Endodermal cell (in vitro differentiated cells): ENCODE results near the gene GPR153. TPM values are rescaled to one million over a fixed set of nuclear protein-coding genes. Genes with fewer than 3 reads are reported as not detected.
A peak's percentile ranks its signal among the peaks of the same experiment; 100 is the strongest.

Source experiments
- DNase-seq: peaks from one replicate; pipeline ENCODE4 v3.0.0-alpha.2; 2017
- H3K27ac ChIP-seq: 2 replicates; pipeline ENCODE4 v1.5.1; 2013; ENCODE audit warnings: mild to moderate bottlenecking, low read depth, low read length, moderate library complexity
- H3K27me3 ChIP-seq: 2 replicates; pipeline ENCODE4 v1.6.1; 2013; ENCODE audit warnings: mild to moderate bottlenecking, low read length, moderate library complexity; ENCODE audit not compliant: insufficient read depth, control insufficient read depth, poor library complexity, severe bottlenecking
- H3K36me3 ChIP-seq: 2 replicates; pipeline ENCODE4 v1.7.0; 2013; ENCODE audit warnings: mild to moderate bottlenecking, low read length, moderate library complexity; ENCODE audit not compliant: control insufficient read depth, insufficient read depth
- H3K4me1 ChIP-seq: one replicate; pipeline ENCODE4 v1.7.0; 2013; ENCODE audit warnings: low read length; ENCODE audit not compliant: control insufficient read depth, insufficient read depth
- H3K4me3 ChIP-seq: 2 replicates; pipeline ENCODE4 v1.5.1; 2013; ENCODE audit warnings: mild to moderate bottlenecking, low read length, moderate library complexity
- H3K9ac ChIP-seq: 2 replicates; pipeline ENCODE4 v1.6.1; 2013; ENCODE audit warnings: mild to moderate bottlenecking, low read length, moderate library complexity; ENCODE audit not compliant: poor library complexity, severe bottlenecking; ENCODE audit errors: extremely low read depth
- H3K9me3 ChIP-seq: 2 replicates; pipeline ENCODE4 v1.6.1; 2013; ENCODE audit warnings: mild to moderate bottlenecking, low read length, moderate library complexity; ENCODE audit not compliant: control insufficient read depth
- H3K27ac Mint-ChIP-seq: 2 replicates; pipeline ENCODE4 v1.8.0; 2020; ENCODE audit warnings: mixed read lengths
- H3K27me3 Mint-ChIP-seq: 2 replicates; pipeline ENCODE4 v1.8.0; 2021; ENCODE audit warnings: mild to moderate bottlenecking, mixed read lengths; ENCODE audit not compliant: insufficient read depth
- H3K36me3 Mint-ChIP-seq: 2 replicates; pipeline ENCODE4 v1.8.0; 2020; ENCODE audit warnings: low read depth, mixed read lengths
- H3K4me1 Mint-ChIP-seq: 2 replicates; pipeline ENCODE4 v1.8.0; 2020; ENCODE audit warnings: mixed read lengths
- H3K4me3 Mint-ChIP-seq: 2 replicates; pipeline ENCODE4 v1.8.0; 2020; ENCODE audit warnings: mild to moderate bottlenecking, moderate library complexity, mixed read lengths
- H3K9me3 Mint-ChIP-seq: 2 replicates; pipeline ENCODE4 v1.8.0; 2020; ENCODE audit warnings: mild to moderate bottlenecking, mixed read lengths
- WGBS, 2 experiments: methylation state at CpG; one replicate each; pipeline versions ENCODE4 v1.1.5 to v1.1.7; 2013; ENCODE audit warnings: missing lambda C conversion rate in 2 of 2, mixed read lengths in 1 of 2; ENCODE audit not compliant: insufficient coverage in 1 of 2, insufficient read length in 1 of 2; 5-methylcytosine and 5-hydroxymethylcytosine counted together
- long read RNA-seq, 4 experiments: library from polyadenylated mRNA in 2 of 4; library from RNA in 1 of 4; library from capped mRNA in 1 of 4; stranded (forward) in 3 of 4; unstranded in 1 of 4; transcript quantifications; one replicate each; pipeline ENCODE4 v2.0.0, GENCODE V29; 2020 to 2021; ENCODE audit warnings: inconsistent platforms in 1 of 4
- polyA plus RNA-seq, 2 experiments: library from polyadenylated mRNA; stranded (reverse); fragments of 50-300 nt; gene quantifications; one replicate each; pipeline ENCODE4 v1.2.3, GENCODE V29; 2013
- total RNA-seq, 2 donors: library from RNA; stranded (reverse); fragmentation: NEBNext Ultra II Directional in 1 of 2; extraction: Animal tissue kit (Norgen Biotek cat#: 25700) in 1 of 2; gene quantifications; 2 replicates in 1 of 2; 3 replicates in 1 of 2; pipeline ENCODE4 v1.2.1, GENCODE V29; 2021
- TF ChIP-seq, protein P1 (sequence below): fragments of 200-600 bp; sonication (generic); conservative IDR thresholded peaks from 2 replicates; pipeline ENCODE4 v1.5.0; 2021; ENCODE audit warnings: antibody characterized with exemption, mild to moderate bottlenecking

GPR153 gene
- total RNA-seq = 1 to 10 TPM; 2.4 to 2.8 TPM
- 25.3 TPM for polyA plus RNA-seq (2013, experiment 1 of 2)
- polyA plus RNA-seq (2013, experiment 2 of 2) = 23.1 TPM
- long read RNA-seq, experiment 1, full-length matches to known transcripts = 1 of 2 reads
- long read RNA-seq, experiment 1, partial matches to known transcripts = 0 of 2 reads
- long read RNA-seq, experiment 1, other reads (novel, unspliced or antisense) = 1 of 2 reads
- long read RNA-seq, experiment 2, full-length matches to known transcripts = 5 of 11 reads
- long read RNA-seq, experiment 2, partial matches to known transcripts = 5 of 11 reads
- long read RNA-seq, experiment 2, other reads (novel, unspliced or antisense) = 1 of 11 reads
- long read RNA-seq, experiment 3, partial matches to known transcripts = 0 of 5 reads
- long read RNA-seq, experiment 3, other reads (novel, unspliced or antisense) = 5 of 5 reads
- long read RNA-seq, experiment 4 = 0 reads

DNA sequence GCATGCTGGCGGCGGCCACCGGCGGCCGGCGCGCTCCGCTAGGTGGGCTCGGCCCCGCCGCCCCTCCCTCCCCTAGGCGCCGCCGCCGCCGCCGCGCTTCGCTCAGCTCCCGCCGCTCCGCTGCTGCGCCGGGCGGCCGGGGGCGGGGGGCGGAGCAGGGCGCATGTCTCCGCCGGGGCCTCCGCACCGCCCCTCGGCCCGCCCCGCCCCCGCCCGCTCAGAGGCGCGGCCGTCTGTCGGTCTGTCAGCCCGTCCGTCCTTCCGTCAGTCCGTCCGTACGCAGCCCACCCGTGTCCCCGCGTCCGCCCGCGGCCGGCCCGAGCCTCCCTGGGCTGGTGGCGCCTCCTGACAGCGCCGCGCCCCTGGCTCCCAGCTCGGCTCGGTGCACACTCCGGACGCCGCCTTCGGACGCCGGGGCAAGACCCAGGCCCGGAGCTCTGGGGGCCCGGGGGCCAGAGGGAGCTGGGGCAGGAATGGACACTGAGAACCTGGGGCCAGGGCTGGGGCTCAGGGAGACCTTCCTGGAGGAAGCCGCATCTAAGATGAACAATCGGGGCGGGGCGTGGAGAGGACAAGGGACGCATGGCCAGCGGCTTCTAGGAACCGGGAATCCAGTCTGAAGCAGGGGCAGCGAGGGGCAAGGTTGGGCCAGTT is at the start of gene GPR153:
TSS of gene GPR153 (minus strand) at position 138 of the 654 bp plus-strand sequence. CDS start 6,193 bp downstream, outside the sequence.
- H3K36me3 ChIP-seq = no peaks in the 10 kb centered on the region
- H3K27me3 ChIP-seq = peaks cover 35% of the 10 kb centered on the region
- H3K4me1 Mint-ChIP-seq = peaks cover 3% of the 10 kb centered on the region
- H3K27me3 Mint-ChIP-seq = peaks cover 44% of the 10 kb centered on the region
- H3K4me3 Mint-ChIP-seq = peak within 1 kb of the TSS; percentile 51
- H3K27ac Mint-ChIP-seq = no peak within 1 kb of the TSS
- no peak within 1 kb of the TSS for H3K9ac ChIP-seq
- TF ChIP-seq, protein P1, sequence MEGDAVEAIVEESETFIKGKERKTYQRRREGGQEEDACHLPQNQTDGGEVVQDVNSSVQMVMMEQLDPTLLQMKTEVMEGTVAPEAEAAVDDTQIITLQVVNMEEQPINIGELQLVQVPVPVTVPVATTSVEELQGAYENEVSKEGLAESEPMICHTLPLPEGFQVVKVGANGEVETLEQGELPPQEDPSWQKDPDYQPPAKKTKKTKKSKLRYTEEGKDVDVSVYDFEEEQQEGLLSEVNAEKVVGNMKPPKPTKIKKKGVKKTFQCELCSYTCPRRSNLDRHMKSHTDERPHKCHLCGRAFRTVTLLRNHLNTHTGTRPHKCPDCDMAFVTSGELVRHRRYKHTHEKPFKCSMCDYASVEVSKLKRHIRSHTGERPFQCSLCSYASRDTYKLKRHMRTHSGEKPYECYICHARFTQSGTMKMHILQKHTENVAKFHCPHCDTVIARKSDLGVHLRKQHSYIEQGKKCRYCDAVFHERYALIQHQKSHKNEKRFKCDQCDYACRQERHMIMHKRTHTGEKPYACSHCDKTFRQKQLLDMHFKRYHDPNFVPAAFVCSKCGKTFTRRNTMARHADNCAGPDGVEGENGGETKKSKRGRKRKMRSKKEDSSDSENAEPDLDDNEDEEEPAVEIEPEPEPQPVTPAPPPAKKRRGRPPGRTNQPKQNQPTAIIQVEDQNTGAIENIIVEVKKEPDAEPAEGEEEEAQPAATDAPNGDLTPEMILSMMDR = no peak
- H3K4me1 ChIP-seq = no peaks in the 10 kb centered on the region
- H3K27ac ChIP-seq = peak within 1 kb of the TSS; percentile 70
- H3K4me3 ChIP-seq = peak within 1 kb of the TSS; percentile 60
- WGBS, 2 experiments = 2% methylated on average over 10 to 78 of the region's 78 CpGs
- DNase-seq = peak; percentile 80
- no peaks in the 10 kb centered on the region for H3K9me3 ChIP-seq
- no peaks in the 10 kb centered on the region for H3K36me3 Mint-ChIP-seq
- H3K9me3 Mint-ChIP-seq = no peaks in the 10 kb centered on the region

DNA sequence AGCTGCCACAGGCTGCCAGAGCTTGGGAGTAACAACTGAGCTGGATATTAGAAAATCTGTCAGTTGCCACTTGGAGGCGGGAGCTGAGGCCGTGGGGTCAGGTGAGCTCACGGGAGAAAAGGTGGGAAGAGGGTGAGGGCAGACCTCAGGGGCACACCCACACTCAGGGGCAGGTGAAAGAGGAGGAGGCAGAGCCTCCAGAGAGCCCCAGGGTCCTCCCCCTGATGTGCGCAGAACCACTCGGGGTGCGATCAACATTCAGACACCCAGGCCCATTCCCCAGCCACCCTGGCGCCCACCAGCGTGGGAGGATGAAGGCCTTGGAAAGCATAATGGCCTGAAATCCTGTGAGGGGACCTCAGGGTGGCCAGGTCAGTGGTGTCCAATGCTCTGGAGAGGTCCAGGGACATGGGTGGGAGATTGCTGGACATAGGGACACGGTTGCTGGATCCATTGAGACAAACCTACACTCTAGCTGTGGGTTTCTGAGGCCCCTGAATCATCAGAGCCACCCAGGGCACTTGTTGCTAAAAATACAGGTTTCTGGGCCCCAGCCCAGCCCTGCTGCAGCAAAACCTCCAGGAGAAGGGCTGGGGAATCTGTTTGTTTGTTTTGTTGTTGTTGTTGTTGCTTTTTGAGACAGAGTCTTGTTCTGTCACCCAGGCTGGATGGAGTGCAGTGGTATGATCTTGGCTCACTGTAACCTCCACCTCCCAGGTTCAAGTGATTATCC is 49.4 kb upstream of the GPR153 start:
- Mint-ChIP-seq H3K36me3 (peaks cover 27% of the 10 kb centered on the region), H3K4me1 (peaks cover 4% of the 10 kb centered on the region), H3K9me3 (peaks cover 27% of the 10 kb centered on the region), H3K27ac (no peak overlapping the region), H3K4me3 (no peak overlapping the region), H3K27me3 (no peaks in the 10 kb centered on the region)
- Histone ChIP-seq H3K4me1 (peaks cover 7% of the 10 kb centered on the region), H3K27me3 (no peaks in the 10 kb centered on the region), H3K4me3 (no peak overlapping the region), H3K9me3 (no peaks in the 10 kb centered on the region), H3K27ac (no peak overlapping the region), H3K36me3 (peaks cover 3% of the 10 kb centered on the region), H3K9ac (no peak overlapping the region)
- DNase-seq = no peak
- WGBS, 2 experiments = 95 to 100% methylated on average over 7 to 9 of the region's 9 CpGs
- TF ChIP-seq, protein P1 = no peak

- Mint-ChIP-seq H3K36me3 (peaks cover 20% of the 10 kb centered on the region), H3K9me3 (peaks cover 27% of the 10 kb centered on the region), H3K27me3 (no peaks in the 10 kb centered on the region), H3K4me1 (peaks cover 4% of the 10 kb centered on the region), H3K4me3 (no peak overlapping the region), H3K27ac (no peak overlapping the region)
- H3K4me1 ChIP-seq = peaks cover 7% of the 10 kb centered on the region
- WGBS, 2 experiments = 88 to 95% methylated on average over 5 to 7 of the region's 7 CpGs
- no peaks in the 10 kb centered on the region for H3K9me3 ChIP-seq
- peaks cover 3% of the 10 kb centered on the region for H3K36me3 ChIP-seq
- no peak overlapping the region for H3K4me3 ChIP-seq
- TF ChIP-seq, protein P1 = no peak
- no peak overlapping the region for H3K9ac ChIP-seq
- H3K27me3 ChIP-seq = no peaks in the 10 kb centered on the region
- no peak for DNase-seq
- no peak overlapping the region for H3K27ac ChIP-seq
Measured at GRCh38 chr1:6309564-6309963, 48.7 kb upstream of the GPR153 start.
